ENCODE data around the gene GGA1.

DNA sequence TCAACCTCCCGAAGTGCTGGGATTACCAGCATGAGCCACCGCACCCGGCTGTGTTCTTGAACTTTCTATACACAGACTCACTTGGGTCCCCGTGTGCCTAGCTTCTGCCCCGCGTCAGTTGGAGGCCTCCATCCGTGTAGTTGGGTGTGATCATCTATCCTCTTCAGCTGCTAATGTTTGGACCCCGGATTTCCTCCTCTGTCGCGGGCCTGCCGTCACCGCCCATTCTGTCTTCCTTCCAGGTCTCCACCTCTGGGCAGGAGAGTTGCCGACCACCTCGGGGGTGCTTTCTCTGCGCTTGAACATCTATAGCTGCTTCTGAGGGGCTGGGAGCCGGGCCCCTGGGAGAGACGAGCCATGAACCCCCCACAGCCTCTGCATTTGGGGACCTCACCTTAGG, 42.8 kb upstream of the GGA1 start:
- no peak for TF ChIP-seq CTCF (IDR thresholded peaks at IDR 0.05)
- no peak for TF ChIP-seq POLR2A (IDR thresholded peaks at IDR 0.05)
